Bronchial epithelial cell (primary cell): ENCODE results near the gene TFF1. TPM values are rescaled to one million over a fixed set of nuclear protein-coding genes. Genes with fewer than 3 reads are reported as not detected.

ENCODE experiments used
- DNase-seq: peaks from one replicate; pipeline ENCODE4 v3.0.0-alpha.2; 2010; ENCODE audit warnings: low read depth
- FAIRE-seq: peaks from 2 replicates; lab custom pipeline; 2011; peaks lifted over from hg19 to GRCh38; lab: Jason Lieb, UNC
- H3K27me3 ChIP-seq: 2 replicates; pipeline ENCODE4 v1.5.1; 2011; ENCODE audit warnings: low read length; ENCODE audit not compliant: control insufficient read depth, insufficient read depth
- H3K36me3 ChIP-seq: 2 replicates; pipeline ENCODE4 v1.5.1; 2011; ENCODE audit warnings: low read length; ENCODE audit not compliant: control insufficient read depth, insufficient read depth
- H3K4me3 ChIP-seq: 2 replicates; pipeline ENCODE4 v1.5.1; 2011; ENCODE audit warnings: mild to moderate bottlenecking, low read depth, low read length, control low read depth
- CTCF ChIP-seq: IDR thresholded peaks from 2 replicates; pipeline ENCODE4 v1.5.1; 2011; ENCODE audit warnings: mild to moderate bottlenecking, moderate library complexity, low read length, control low read depth, inconsistent platforms; ENCODE audit not compliant: insufficient read depth, severe bottlenecking
- total RNA-seq: library from RNA; depleted of rRNA; stranded (reverse); fragments of >200 nt; gene quantifications from 2 replicates; pipeline ENCODE4 v1.2.1, GENCODE V29; 2014

TFF1 gene
- total RNA-seq, 1 donor from 2014 or later, result not detected

- Histone ChIP-seq H3K4me3 (no peak overlapping the region), H3K27me3 (peaks cover 1% of the 10 kb centered on the region), H3K36me3 (no peaks in the 10 kb centered on the region)
- FAIRE-seq (no peak), DNase-seq (no peak)
- TF ChIP-seq CTCF, result no peak
Measured at GRCh38 chr21:42352441-42353095, 13.8 kb downstream of the TFF1 start.

GRCh38 chr21:42351626-42352440 lies 14.5 kb downstream of the TFF1 start:
- no peak for TF ChIP-seq CTCF
- DNase-seq (no peak), FAIRE-seq (no peak)
- peaks cover 1% of the 10 kb centered on the region for H3K27me3 ChIP-seq
- H3K36me3 ChIP-seq, result no peaks in the 10 kb centered on the region
- H3K4me3 ChIP-seq, result no peak overlapping the region

- DNase-seq, result no peak
- H3K36me3 ChIP-seq, result no peaks in the 10 kb centered on the region
- H3K27me3 ChIP-seq, result peaks cover 1% of the 10 kb centered on the region
- no peak within 1 kb of the TSS for H3K4me3 ChIP-seq
- FAIRE-seq, result no peak
- TF ChIP-seq CTCF, result no peak
Measured at GRCh38 chr21:42350927-42351426, 15.4 kb downstream of the TFF1 start, which contains the start of gene TFF2. Gene TFF2, minus strand, starts transcription at chr21:42350994. Its CDS starts 37 bp downstream, at chr21:42350957.

GRCh38 chr21:42350318-42350910 lies 15.9 kb downstream of the TFF1 start:
- no peak for FAIRE-seq

More at GRCh38 chr21:42350318-42350910, 15.9 kb downstream of the TFF1 start:
- H3K27me3 ChIP-seq, result peaks cover 1% of the 10 kb centered on the region
- H3K4me3 ChIP-seq, result no peak overlapping the region
- no peak for DNase-seq
- H3K36me3 ChIP-seq, result no peaks in the 10 kb centered on the region
- no peak for TF ChIP-seq CTCF
